Amniotic epithelial cell (primary cell): Measurements from ENCODE around the gene NUAK1.

Experiments
- DNase-seq: peaks from one replicate; pipeline ENCODE4 v3.0.0-alpha.2; 2010; ENCODE audit warnings: low read depth

NUAK1 gene

DNA sequence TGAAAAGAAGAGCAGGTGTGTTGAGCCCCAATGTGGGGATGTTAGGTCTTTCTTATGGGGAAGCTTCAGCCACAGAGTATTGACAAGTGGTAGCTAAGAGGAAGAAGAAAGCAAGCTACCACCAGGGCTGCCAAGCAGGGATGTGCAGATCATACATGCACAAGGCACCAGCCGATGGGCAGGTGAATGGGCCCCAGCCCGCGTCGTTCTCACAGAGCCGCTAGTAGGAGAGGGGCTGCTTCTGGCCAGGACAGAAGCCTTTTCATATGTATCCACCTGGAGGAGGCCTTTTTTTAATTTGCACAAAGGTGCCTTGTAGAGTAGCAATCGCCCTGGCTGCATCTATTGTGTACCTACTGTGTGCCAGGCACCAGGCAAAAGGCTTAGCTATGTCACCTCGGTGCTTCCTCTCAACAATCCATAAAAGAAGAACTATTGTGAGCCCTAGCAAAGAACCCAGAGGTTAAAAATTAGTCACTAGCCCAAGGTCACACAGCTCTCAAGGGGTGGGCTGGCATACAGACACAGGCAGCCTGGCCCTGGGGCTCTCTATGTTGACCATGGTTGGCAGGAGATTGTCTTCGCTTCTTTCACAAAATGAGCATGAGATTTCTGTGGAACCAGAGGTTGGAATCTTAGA, 8.2 kb downstream of the NUAK1 start:
- no peak for DNase-seq

DNA sequence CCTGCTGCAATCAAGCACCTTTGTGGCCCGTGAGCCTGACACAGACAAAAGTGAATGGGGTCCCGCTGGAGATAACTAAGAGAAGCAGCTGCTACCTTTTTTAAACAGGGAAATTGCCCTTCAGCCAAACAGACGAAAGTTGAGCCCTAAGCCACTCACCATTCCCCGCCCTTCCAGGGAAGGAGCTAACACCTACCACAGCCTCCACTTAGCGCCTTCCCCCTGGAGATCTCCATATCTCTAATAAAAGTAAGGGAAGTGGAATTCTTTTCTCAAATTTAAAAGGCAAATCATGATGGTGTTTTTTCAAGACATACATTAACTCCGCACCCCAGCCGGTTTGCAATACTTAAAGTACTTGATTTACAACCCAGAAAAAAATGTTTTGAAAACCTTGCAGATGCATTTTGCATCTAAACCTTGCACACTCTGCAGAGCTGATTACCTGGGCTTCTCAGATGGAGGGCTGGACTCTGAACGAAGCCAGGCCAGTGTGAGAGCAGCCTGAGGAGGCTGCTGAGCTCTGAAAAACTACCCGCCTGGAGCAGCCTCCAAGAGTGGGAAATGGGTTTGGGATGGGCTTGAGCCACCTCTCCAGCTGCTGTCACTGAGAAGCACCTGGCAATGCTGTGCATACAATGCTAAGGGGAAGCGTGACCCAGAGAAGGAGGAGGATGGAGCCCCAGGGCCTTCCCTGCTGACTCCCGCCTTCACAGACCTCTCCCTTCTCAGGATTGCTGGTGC, 10.0 kb downstream of the NUAK1 start:
- no peak for DNase-seq

DNA sequence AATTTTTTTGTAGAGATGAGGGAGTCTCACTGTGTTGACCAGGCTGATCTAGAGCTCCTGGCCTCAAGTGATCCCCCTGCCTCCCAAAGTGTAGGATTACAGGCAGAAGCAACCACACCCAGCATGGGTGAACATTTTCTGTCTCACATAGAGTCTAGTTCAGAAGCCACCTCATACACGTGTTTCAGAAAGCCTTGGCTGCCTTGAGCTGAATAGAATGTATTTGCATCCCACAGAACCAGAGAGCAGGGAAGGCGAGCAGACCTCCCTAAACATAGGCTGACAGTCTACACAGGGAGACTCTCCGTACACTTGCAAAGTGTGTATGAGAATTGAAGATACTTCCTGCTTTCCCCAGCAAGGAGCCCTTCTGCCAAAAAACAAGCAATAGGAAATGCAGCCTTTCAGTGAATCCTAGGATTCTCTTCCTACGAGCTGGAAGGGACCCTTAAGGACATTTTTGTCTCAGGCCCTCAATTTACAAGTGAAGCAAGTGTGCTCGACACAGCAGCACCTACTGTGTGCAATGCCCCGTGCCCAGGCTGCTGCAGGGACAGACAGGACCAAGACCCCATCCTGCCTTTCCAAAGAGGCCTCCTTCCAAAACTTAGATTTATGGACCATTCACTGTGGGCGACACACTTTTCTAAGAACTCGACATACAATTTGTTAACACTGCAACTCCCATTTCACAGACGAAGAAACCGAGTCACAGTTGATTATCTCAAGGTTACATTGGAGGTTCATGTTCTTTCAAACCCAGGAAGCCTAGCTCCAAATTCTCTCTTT, 11.2 kb downstream of the NUAK1 start:
- DNase-seq: no peak

DNA sequence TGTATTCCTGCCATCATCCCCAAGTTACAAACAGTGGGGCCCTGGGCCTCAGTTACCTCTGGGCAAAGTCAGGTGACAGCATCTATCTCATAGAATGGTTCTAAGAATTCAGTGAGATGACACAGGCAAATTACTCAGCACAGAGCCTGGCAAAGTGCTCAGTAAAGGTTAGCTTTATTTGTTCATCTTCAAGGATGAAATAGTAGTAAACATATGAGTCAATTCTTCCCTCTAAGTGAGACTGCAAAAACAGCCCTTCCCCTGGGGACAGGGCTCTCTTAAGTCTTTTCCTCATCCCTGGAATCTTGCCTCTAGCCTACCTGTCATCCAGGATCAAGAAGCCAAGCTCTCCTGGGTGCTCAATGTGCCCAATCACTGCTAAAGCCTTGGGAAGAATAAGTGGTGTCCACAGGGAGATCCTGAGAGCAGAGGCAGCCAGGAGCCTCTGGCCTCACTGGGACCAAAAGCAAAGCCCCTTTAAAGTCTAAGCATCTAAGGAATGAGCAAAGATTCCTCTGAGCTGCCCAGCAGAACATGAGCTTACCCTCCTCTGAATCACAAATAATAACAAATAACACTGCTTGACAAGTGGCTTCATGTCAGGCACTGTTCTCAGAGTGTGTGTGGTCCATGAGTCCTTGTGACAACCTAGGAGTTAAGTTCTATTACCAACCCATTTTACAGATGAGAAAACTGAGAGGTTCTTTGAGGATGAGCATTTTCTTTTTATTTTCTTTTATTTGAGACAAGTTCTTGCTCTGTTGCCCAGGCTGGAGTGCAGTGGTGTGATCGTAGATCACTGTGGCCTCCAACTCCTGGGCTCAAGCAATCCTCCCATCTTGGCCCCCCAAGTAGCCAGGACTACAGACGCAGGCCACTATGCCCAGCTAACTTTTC, 12.1 kb downstream of the NUAK1 start:
- peak; percentile 80 for DNase-seq

DNA sequence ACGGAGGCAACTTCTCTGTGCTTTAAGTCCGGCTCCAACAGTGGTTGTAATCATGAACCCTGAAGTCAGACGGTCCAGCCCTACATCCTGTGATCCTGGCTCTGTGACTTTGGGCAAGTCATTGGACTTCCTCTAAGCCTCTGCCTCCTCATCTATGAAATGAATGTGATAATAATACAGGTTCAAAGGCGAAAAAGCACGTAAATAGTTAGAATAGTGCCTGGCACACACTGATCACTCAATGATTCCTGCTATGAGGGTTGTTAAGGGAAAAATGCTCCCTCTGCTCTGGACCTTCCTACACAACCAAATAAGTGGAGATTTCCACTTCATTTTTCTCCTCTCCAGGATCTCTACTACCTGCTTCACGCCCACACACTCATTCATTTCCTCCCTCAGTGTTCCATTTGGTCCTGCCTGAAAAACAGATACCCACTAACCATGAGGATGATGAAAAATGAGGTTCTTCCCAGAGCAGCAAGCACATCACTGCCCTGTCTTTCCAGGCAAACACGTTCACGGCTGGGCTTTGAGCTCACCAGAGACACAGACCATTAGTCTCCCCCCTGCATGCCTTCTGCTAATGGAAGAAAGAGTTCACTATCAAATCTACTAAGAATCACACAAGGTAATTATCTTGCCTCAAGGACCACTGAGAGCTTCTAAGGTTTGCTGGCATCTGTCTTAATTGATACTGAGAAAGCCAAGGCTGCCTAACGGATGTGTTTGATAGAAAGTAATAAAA, 13.2 kb downstream of the NUAK1 start:
- DNase-seq: no peak

DNA sequence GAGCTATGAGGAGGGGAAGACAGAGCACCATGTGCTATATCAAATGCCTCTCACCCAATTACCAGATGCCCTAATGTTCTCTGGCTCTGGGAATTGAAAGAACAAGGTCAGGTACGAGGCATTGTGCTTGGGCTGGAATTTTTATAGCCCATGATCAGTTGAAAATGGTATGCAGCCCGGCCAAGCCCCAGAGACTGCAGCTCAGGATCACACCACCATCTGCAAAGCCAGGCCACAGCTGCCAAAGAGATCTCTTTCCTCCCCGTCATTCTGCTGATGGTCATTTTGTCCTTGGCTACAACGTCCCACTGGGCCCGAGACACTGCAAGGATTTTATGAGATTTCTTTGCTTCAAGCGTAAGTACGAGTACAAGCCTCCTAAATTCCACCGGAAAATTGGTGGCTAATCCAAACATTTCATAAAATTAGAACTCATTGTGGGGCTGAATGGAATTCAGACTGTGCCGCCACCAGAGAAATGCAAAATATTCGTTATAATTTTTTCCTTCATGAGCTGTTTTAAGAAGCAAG, 15.1 kb downstream of the NUAK1 start:
- DNase-seq: peak; percentile 71

DNA sequence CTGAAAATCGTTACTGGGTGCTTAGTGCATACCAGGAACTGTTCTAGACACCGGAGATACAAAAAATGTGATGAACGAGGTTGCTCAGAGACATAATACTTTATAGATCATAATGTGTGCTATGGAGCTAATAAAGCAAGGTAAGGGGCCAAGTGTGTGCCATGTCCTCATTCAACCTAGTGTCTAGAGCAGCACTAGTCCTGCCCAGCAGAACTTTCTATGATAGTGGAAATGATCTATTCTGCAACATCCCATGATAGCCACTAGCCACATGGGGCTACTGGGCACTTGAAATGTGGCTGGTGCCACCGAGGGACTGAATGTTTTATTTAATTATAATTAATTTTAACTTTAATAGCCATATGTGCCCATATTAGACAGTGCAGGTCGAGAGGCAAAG, 15.6 kb downstream of the NUAK1 start:
- no peak for DNase-seq

DNA sequence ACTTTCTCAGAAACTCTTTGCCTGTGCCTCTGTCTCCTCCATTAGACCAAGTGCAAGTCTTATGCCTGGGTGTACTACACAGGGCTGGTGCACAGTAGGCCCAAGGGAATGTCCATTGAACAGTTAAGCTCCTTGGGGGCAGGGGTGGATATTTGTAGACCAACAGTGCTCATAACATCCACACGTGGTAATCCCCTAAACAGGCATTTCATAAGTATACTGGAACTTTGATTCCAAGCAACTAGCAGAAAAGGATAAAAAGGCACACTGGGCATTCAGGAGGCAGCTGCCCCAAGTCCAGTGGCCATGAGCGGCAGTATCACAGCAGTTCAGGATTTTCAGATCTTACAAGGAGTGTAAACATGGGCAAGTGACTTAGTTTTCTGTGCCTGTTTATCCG, 16.8 kb downstream of the NUAK1 start:
- DNase-seq: no peak

DNA sequence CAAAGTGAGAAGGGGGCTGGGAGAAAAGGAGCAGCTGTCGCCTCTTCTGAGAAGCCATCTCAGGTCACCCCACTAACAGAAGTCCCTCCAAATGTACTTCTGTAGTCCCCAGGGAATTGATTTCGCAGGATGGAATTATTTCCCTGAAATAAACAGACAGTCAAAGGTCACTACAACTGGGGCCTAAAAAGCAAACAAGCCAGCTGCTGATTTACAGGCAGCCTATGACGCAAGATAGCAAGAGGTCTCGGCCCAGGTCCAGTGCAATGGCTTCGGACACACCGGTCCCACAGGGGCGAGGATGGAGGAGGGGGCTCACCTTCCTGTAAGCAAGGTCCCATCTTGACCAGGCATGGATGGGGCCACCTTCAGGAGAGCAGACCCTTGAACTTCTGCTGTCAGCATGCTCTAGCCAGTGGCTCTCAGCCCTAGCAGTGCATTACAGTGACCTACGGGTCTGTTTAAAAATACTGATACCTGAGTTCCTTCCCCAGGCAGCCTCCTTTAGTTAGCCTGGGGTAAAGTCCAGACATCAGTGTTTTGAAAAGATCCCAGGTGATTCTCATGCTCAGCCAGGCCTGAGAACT, 18.1 kb downstream of the NUAK1 start:
- DNase-seq: no peak

DNA sequence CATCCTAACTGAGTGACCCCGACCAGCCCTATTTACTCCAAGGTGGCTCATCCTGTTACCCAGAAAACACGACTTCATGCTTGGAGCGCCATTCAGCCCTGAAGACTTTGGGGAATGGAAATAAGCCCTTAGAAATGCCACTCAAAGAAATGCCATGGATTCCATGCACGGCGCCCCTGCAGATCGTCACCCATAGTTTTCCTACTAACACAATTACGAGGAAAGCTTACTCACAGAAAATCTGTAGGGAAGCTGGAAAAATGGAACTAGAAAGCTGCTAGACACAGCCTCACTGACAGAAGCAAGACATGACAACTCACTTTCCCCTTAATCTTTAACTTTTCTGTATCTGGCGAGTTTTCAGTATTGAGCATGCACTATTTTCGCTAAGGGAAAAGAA, 19.5 kb downstream of the NUAK1 start:
- DNase-seq: no peak

DNA sequence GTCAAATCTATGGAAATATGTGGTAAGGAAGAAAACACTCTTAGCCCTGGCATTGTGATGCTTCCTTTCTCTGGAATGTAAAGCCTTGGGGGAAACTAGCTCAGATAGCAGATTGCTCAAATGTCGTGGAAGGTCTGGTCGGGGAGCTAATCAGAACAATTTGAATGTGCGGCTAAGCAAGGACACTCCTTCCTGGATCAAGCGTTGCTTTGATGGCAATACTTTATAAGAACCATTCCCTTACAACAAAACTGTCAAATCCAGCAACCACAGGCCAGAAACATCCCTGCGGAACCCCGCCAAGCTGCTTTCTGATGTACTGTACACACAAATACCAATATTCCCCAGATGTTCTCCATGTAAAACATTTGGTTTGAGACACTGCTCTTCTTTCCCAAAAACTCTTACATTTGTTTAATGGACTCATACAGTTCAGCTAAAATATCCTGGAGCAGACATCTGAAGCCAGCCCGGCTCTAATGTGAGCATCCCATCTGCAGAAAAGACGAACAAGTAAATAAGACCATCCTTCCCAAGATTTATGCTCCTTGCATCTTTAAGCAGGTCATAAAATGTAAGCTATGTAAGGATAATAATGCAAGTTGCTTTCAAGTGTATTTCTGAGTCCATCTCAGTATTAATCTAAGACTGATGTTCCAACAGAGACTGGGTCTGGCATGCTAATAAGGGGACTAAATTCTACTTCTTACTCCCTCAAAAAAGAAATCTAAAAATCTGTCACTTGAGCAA, 20.2 kb downstream of the NUAK1 start:
- no peak for DNase-seq

DNA sequence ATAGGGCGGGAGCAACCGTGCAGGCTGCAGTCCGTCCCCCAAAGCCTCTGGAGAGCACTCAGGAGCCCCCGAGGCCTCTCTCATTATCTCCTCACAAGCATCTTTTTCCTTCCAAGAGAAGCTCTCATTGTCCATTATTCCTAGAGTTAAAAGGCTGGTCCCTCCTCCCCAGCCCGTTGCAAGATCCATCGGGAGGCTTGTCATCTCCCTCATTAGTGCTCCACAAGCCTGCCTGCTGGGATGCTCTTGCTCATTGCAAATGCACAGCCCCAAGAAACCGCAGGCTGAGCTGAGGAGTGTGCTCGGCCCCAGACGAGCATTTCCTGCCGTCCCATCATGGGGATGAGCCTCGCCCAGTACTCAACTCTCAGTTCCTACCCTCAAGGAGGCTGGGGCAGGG, 23.3 kb downstream of the NUAK1 start:
- no peak for DNase-seq

DNA sequence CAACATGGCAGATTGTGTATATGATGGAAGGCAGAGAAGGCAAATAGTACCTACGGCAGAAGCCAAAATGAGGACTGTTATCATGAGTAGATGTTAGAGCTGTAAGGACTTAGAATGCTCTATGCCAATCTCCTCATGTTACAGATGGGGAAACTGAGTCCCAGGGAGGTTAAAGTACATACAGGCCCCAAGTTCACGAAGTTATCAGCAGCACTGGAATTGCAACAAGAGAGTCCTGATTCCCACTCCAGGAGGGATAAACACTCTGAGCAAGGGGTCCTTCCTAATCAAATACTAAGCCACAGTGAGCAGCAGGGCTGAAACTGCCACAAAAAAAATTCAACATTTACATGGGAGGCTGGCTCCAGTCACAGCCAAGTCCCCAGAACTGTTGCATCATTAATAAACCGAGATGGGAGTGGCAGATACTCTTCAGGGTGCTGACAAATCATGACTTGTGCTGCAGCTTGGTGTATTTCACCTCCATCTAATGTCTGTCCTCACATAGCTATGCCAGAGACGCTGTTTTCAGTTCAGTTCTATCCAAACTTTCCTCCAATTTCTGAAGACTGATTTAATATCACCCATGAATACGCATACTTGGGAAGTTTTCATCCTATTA, 24.2 kb downstream of the NUAK1 start:
- DNase-seq: no peak

DNA sequence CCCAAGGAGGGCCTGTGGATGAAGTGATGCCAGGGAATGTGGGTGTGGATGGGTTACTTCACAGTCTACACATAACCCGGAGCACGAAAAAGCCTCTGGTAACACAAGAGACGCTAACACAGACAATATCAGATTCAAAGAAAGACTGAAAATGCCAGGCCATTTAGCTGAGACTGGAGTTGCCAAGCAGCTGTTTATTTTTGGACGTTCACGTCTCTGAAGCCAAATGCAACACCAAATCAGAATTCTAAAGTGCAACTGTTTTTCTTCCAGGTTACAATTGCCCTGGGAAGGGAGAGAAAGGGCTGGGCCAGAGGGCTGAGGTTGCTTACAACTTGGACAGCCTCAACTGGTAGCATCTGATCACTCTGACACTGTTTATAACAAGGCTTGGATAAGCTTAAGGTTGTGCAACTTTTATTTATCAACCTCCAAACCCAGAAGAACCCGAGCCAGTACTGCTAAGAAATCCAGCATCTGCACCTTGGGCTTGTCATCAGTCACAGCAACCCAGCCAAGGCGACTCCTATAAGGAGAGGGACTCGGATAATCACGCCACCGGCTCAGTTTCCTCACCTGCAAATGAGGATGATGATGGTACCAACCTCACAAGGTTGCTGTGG, 24.8 kb downstream of the NUAK1 start:
- peak; percentile 59 for DNase-seq

DNA sequence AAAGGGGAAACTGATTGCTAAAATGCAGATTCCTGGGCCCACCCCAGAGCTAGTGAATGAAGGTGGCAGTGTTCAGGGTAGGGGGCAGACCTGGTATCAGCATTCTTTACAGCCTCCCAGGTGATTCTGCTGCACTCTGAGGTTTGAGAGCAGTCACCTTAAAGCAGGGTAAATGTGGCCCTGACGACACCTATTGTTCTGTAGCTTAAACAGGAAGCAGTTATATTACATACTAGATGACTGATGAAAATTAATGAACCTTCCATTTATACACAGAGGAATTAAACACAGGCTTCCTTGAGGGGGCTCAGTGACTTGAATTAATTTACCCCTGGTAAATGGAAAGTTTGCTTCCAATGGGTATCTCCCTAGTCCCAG, 25.3 kb downstream of the NUAK1 start:
- no peak for DNase-seq

DNA sequence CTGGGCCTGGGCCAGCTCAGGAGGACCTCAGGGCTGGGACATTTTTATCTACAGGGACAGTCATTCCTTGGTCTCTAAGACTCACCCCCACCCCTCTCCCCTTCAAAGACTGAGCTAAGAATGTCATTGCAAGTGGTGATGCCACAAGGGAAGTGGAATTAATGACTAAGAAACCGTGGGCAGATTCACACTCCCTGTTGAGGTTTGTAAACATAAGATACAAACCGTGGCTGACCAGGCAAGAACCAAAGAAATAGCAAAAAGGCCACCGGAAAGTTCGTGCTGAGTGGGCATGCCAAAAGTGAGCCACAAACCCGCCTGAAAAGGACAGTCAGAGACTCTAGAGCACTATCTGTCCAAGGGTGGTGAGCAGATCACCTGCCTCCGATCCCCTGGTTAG, 25.7 kb downstream of the NUAK1 start:
- DNase-seq: peak; percentile 82

DNA sequence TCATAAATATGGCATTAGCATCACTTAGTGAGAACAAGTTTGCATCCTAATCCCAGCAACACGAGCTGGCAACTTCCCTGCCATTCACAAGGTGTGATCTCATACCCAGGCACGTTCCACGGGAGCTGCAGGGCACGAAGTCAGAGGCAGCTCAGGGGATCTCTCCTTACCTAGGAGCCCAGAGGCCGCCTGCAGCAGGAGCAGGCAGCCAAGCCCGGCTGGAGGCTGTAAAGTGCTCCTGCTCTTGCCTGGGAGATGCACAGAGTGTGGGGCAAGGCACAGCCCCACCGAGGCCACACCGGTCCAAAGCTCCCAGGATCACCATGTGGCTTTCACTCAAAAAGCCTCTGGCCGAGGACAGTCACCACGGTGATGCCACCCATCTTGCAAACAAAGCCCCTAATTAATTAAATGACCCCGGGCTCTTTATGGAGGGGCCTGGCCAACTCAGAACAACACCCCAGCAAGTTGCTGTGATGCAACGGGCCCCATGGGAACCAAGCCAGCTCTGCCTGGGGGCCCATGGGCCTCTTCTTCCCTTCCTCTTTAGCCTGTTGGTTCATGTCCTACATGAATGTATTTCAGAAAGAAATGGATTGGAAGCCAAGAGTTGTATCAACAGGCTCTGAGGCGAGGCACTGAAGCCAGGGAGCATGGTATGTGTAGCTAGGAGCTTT, 26.5 kb downstream of the NUAK1 start:
- peak; percentile 45 for DNase-seq

DNA sequence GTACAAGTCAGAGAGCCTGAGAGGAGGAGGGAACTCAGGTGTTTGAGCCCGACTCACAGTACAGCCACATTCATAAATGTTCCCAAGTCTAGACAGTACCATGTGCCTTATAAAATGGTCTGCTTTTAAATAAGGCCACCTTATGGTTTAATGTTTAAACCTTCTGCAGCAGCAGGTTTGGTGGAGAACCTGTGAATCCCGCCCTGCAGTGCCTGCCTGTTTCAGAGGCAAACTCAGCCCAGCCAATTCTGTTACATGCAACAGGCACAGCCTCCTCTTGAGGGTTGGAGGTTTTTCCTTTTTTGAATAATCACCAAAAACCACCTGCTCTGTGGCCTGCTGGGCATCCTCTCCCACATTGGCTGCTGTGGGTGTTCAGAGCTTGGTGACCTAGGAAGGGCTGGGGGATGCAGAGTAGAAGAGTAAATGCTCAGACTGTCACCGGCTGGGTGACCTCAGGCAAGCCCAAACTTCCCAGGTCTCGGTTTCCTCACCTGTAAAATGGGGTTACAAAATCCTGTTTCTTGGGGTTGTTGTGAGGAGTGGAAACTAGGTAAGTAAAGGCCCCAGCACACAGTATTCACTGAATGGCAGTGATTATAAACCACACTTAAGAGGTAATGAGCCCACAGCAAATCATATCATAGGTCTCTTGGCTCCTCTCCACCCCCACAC, 28.0 kb downstream of the NUAK1 start:
- DNase-seq: no peak
